Suprapubic skin (tissue), 4 donors: ENCODE data around the gene ARHGAP22. TPM values are rescaled to one million over a fixed set of nuclear protein-coding genes. Genes with fewer than 3 reads are reported as not detected.
A peak's percentile ranks its signal among the peaks of the same experiment; 100 is the strongest.

Experiments used
- DNase-seq, 2 donors: peaks; one replicate each; pipeline ENCODE4 v3.0.0-alpha.2; 2019; ENCODE audit warnings: low spot score in 2 of 2
- H3K27ac ChIP-seq: fragments of 200-600 bp; sonication (generic); one replicate; pipeline ENCODE4 v1.5.1; 2019
- H3K27me3 ChIP-seq: fragments of 200-600 bp; sonication (generic); one replicate; pipeline ENCODE4 v1.5.1; 2019
- H3K36me3 ChIP-seq: fragments of 200-600 bp; sonication (generic); one replicate; pipeline ENCODE4 v1.5.1; 2019
- H3K4me1 ChIP-seq: fragments of 200-600 bp; sonication (generic); one replicate; pipeline ENCODE4 v1.5.1; 2019
- H3K4me3 ChIP-seq: fragments of 200-600 bp; sonication (generic); one replicate; pipeline ENCODE4 v1.5.1; 2019; ENCODE audit warnings: mild to moderate bottlenecking
- H3K9me3 ChIP-seq: fragments of 200-600 bp; sonication (generic); one replicate; pipeline ENCODE4 v1.5.1; 2019
- EP300 ChIP-seq: sonication (generic); formaldehyde crosslinking; IDR thresholded peaks from one replicate; pipeline ENCODE4 v1.6.1; 2017; ENCODE audit warnings: antibody characterized with exemption
- POLR2A ChIP-seq, 2 donors: fragments of 450-650 bp; IDR thresholded peaks; one replicate each; pipeline ENCODE4 v1.6.1; 2017; ENCODE audit warnings: antibody characterized with exemption in 2 of 2, mild to moderate bottlenecking in 2 of 2, moderate library complexity in 2 of 2
- POLR2AphosphoS5 ChIP-seq, 3 donors: sonication (generic); formaldehyde crosslinking; IDR thresholded peaks; one replicate each; pipeline ENCODE4 v1.6.1; 2017; ENCODE audit warnings: antibody characterized with exemption in 3 of 3
- WGBS: methylation state at CpG from one replicate; pipeline ENCODE4 v1.1.5; 2018; 5-methylcytosine and 5-hydroxymethylcytosine counted together
- total RNA-seq, 4 donors: library from RNA; depleted of rRNA; stranded (reverse); fragments of >200 nt; gene quantifications; one replicate each; pipeline ENCODE4 v1.1.0, GENCODE V29; 2016
- TF ChIP-seq, protein P1 (sequence below), 2 donors: fragments of 200-600 bp in 1 of 2; fragments of 450-650 bp in 1 of 2; sonication (generic) in 1 of 2; IDR thresholded peaks; one replicate each; pipeline ENCODE4 v1.5.1; 2016 to 2019; ENCODE audit warnings: antibody characterized with exemption in 2 of 2, mild to moderate bottlenecking in 1 of 2, moderate library complexity in 1 of 2

ARHGAP22 gene
- total RNA-seq, 4 donors from 2014 or later, result 0.98 to 7.2 (median 2.2) TPM

DNA sequence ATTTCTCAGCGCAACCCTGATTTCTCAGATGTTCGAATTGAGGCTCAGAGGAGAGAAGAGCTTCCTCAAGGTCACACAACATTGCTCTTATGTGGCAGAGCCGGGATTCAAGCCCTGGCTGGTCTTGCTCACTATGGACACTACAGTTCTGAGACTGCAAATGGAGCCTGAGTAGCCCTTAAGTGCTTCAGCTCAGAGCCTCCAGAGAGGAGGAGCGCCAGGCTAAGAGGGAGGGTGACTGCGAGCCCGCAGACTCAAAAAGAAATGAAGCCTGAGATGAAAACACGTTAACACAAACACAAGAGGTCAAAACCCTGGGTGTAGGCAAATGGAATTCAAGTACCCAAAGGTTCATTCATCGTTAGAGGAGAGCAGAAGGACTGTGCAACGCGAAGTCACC is 13.9 kb downstream of the ARHGAP22 start:
- TF ChIP-seq POLR2A (IDR thresholded peaks at IDR 0.05) (no peak), POLR2AphosphoS5 (IDR thresholded peaks at IDR 0.05) (no peak), EP300 (no peak)
- TF ChIP-seq, protein P1, sequence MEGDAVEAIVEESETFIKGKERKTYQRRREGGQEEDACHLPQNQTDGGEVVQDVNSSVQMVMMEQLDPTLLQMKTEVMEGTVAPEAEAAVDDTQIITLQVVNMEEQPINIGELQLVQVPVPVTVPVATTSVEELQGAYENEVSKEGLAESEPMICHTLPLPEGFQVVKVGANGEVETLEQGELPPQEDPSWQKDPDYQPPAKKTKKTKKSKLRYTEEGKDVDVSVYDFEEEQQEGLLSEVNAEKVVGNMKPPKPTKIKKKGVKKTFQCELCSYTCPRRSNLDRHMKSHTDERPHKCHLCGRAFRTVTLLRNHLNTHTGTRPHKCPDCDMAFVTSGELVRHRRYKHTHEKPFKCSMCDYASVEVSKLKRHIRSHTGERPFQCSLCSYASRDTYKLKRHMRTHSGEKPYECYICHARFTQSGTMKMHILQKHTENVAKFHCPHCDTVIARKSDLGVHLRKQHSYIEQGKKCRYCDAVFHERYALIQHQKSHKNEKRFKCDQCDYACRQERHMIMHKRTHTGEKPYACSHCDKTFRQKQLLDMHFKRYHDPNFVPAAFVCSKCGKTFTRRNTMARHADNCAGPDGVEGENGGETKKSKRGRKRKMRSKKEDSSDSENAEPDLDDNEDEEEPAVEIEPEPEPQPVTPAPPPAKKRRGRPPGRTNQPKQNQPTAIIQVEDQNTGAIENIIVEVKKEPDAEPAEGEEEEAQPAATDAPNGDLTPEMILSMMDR (IDR thresholded peaks at IDR 0.05), result no peak
- 89% methylated on average over 10 of the region's 10 CpGs for WGBS
- Histone ChIP-seq H3K9me3 (no peaks in the 10 kb centered on the region), H3K4me1 (peaks cover 5% of the 10 kb centered on the region), H3K36me3 (no peaks in the 10 kb centered on the region), H3K4me3 (no peak overlapping the region), H3K27me3 (no peaks in the 10 kb centered on the region), H3K27ac (no peak overlapping the region)
- no peak for DNase-seq

DNA sequence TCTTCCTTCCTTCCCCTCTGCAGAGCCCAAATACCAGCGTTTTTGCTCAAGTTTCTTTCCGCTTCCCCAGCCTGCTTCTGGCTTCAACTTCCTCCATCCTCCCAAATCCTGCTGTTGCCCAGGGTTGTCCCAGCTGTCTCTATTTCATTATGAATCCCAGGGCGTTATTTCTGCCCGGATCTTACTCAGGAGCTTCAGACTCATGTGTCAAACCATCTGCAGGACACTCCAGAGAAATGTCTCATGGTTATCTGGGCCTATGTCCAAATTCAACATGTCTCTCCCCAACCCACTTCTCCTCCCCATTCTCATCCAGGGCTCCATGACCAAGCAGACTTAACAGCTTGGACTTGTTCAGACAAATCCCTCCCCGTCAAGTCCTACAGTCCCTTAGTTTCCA is 15.6 kb downstream of the ARHGAP22 start:
- 56% methylated on average over 5 of the region's 5 CpGs for WGBS
- Histone ChIP-seq H3K9me3 (no peaks in the 10 kb centered on the region), H3K36me3 (no peaks in the 10 kb centered on the region), H3K4me3 (no peak overlapping the region), H3K27ac (no peak overlapping the region), H3K4me1 (peaks cover 5% of the 10 kb centered on the region), H3K27me3 (no peaks in the 10 kb centered on the region)
- no peak for DNase-seq
- TF ChIP-seq POLR2A (IDR thresholded peaks at IDR 0.05) (no peak), EP300 (no peak), POLR2AphosphoS5 (IDR thresholded peaks at IDR 0.05) (no peak)
- TF ChIP-seq, protein P1 (IDR thresholded peaks at IDR 0.05), result no peak

DNA sequence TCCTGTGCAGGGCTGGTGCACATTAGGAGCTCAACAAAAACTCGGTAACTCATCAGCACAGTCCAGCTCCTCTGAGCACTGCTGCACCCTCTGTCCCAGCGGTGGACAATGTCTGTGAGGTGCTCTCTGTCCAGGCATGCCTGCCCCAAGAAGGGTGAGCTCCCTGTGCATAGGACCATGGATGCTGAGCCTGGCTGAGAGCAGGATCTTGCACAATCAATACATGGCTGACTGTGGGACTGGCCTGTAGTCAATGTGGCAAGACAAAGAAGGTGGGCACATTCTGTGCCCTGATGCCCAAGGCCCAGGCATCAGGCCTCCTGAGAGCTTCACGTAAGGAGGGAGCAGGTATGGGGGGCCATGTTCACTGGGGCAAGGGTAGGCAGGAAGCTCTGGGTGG is 17.1 kb downstream of the ARHGAP22 start:
- Histone ChIP-seq H3K27me3 (no peaks in the 10 kb centered on the region), H3K27ac (no peak overlapping the region), H3K4me3 (no peak overlapping the region), H3K9me3 (no peaks in the 10 kb centered on the region), H3K36me3 (no peaks in the 10 kb centered on the region), H3K4me1 (peaks cover 5% of the 10 kb centered on the region)
- 93% methylated on average over 3 of the region's 3 CpGs for WGBS
- TF ChIP-seq POLR2AphosphoS5 (IDR thresholded peaks at IDR 0.05) (no peak), POLR2A (IDR thresholded peaks at IDR 0.05) (no peak), EP300 (no peak)
- TF ChIP-seq, protein P1 (IDR thresholded peaks at IDR 0.05), result no peak
- DNase-seq, result no peak

DNA sequence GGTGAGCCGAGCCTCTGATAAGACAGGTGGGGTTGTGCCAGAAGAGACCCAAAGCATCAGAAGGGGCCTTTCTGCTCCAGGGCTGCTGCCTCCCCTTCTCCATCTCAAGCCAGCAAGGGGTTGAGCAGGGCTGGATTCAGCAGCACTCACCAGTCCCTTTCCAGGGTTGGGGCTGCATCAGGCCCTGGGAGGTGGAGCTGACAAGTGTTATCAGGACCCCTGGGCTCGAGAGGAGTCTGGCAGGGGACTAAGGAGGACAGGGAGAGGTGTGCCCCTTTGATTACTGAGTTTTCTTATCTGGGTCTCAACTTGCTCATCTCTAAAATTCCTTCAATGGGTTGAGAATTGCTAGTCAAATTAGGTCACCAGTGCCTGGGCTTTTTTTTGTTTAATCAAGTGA is 17.8 kb downstream of the ARHGAP22 start:
- DNase-seq, result no peak
- Histone ChIP-seq H3K36me3 (no peaks in the 10 kb centered on the region), H3K27me3 (no peaks in the 10 kb centered on the region), H3K9me3 (no peaks in the 10 kb centered on the region), H3K4me1 (peaks cover 5% of the 10 kb centered on the region), H3K4me3 (no peak overlapping the region), H3K27ac (no peak overlapping the region)
- WGBS, result 76% methylated on average over 2 of the region's 2 CpGs
- TF ChIP-seq, protein P1 (IDR thresholded peaks at IDR 0.05), result no peak
- no peak for TF ChIP-seq POLR2A (IDR thresholded peaks at IDR 0.05)
- no peak for TF ChIP-seq POLR2AphosphoS5 (IDR thresholded peaks at IDR 0.05)
- no peak for TF ChIP-seq EP300

DNA sequence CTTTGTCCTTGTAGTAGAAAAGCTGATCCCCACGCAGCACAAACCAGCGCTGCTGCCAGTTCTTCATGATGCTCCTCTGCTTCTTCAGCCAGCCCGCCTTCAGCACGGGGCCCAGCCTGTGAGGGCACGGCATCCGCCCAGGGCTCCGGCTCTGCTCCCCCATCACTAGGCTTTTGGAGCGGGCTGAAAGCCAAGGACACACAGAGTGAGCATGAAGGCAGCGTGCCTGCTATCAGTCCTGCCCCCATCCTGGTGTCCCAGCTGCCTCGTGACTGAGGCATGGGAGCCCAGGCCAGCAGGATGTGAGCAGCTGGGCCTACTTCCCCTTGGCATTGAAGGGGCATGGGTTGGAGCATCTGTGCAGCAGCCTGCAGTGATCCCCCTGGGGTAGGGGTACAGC is 21.9 kb downstream of the ARHGAP22 start:
- no peak overlapping the region for H3K4me3 ChIP-seq
- DNase-seq, result peak in 1 of 2 donors; percentile 76
- TF ChIP-seq POLR2A (IDR thresholded peaks at IDR 0.05), result no peak
- TF ChIP-seq POLR2AphosphoS5 (IDR thresholded peaks at IDR 0.05), result no peak
- no peaks in the 10 kb centered on the region for H3K9me3 ChIP-seq
- H3K27ac ChIP-seq, result no peak overlapping the region
- peaks cover 6% of the 10 kb centered on the region for H3K27me3 ChIP-seq
- peaks cover 6% of the 10 kb centered on the region for H3K4me1 ChIP-seq
- no peaks in the 10 kb centered on the region for H3K36me3 ChIP-seq
- 95% methylated on average over 10 of the region's 10 CpGs for WGBS

DNA sequence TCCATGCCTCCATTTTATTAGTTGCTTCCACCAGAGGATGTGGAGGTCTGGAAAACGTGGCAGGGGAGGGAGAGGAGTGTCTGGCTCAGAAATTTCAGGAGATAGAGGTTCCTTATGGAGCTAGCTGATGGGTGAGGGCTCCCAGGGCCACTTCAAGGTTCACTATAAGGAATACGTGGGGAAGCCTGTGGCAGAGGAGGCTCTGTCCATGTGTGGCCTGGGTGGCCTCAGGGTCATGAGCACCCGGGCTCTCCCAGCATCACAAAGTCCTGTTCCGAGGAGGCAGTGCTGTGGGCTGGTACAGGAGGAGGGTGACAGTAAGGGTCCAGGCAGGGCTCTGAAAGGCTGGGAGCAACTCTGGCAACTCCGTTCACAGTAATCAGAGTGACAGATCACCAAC is 24.6 kb downstream of the ARHGAP22 start:
- no peak overlapping the region for H3K4me3 ChIP-seq
- H3K27ac ChIP-seq, result no peak overlapping the region
- peaks cover 6% of the 10 kb centered on the region for H3K27me3 ChIP-seq
- TF ChIP-seq EP300, result no peak
- no peak for TF ChIP-seq POLR2A (IDR thresholded peaks at IDR 0.05)
- no peak for TF ChIP-seq POLR2AphosphoS5 (IDR thresholded peaks at IDR 0.05)
- TF ChIP-seq, protein P1 (IDR thresholded peaks at IDR 0.05), result no peak
- no peak for DNase-seq
- 82% methylated on average over 5 of the region's 5 CpGs for WGBS
- H3K4me1 ChIP-seq, result peaks cover 6% of the 10 kb centered on the region
- no peaks in the 10 kb centered on the region for H3K9me3 ChIP-seq
- no peaks in the 10 kb centered on the region for H3K36me3 ChIP-seq
